Measurements from ENCODE around the gene ZBTB44.

The ZBTB44 gene

GRCh38 chr11:130178441-130179339 lies 136.0 kb downstream of the ZBTB44 start:
- DNase-seq (ENCODE audit: low read depth in 3 of 3), result no peak

- DNase-seq (ENCODE audit: low read depth in 3 of 3), result no peak
These were observed 136.9 kb downstream of the ZBTB44 start for GRCh38 chr11:130177782-130178181.
